HG03175 (cell line): Measurements from ENCODE around the gene OST4.

Source experiments
- ATAC-seq: cut with Tn5 transposase; IDR thresholded peaks from one replicate; pipeline ENCODE4 v1.9.1; 2021; ENCODE audit warnings: mild to moderate bottlenecking, moderate library complexity; ENCODE audit not compliant: unreplicated experiment

The OST4 gene

DNA sequence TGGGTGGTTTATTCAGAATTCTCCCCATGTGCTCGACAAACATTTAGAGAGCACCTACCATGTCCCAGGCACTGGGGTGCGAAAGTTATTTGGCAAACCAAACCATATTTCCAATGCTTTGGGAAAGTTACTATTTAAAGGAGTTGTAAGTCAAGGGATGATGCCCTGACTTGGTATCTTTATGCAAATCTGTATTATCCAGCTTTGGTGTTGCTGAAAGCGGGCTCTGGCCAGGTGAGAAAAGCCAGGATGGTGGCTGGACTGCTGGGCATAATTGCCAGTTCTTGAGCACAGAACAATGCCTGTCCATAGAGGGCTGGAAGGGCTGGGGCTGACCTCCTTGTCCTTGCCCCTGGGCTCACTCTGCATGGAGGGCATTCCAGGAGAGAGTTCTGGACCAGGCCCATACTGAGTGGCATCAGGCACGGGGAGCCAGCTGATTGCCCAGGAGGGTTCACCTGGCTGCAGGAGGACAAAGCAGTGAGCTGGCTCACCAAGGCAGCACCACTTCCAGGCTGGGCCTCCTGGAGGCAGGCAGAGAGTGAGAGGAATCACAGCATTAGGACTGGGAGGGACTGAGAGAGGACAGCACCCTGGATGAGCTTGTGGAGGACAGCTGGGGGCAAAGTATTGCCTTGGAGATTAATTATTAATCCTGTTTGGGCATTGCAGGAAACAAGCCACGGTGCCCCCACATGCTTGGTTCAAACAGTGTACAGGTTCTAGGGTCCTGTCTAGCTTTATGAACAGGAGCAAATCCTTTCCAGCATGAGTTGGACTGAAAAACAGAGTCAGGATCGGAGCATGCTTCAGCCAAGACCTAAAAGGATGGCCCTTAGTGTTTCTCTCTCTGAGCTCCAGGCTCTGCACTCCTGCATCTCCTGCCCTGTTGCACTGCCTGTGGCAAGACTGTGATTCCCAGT lies 22.2 kb upstream of the OST4 start:
- ATAC-seq, result no peak

DNA sequence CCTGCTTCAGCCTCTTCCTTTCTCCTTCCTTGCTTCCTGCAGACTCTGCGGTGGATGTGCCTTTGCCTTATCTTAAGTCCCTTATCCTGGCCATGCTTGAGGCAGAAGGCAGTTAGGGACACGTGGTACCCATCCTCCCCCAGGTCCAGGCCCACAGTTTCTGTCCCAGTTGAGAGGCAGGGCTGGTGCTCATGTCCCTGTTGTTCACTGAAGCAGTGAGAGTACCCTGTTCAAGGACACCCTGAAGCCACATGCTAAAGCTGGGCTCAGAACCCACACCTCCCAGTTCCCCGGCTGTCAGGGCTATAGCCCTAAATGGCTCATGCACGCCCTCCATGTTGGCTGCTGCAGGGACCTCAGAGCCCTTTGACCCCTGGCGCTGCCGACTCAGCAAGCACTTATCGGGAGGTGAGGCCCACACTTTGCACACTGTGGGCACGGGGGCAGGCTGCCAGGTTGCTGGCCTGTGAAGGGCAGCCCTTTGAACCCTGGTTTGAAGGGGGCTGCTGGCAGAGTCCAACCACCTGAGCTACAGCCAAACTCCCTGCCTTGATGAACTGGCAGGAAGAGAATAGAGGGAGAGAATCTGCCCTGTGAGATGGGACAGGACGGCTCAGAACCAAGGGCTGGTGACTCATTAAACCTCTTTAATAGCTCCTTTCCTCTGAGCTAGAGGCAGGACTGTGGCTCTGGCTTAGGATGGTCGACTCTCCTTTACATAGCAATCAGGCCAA lies 21.4 kb upstream of the OST4 start:
- no peak for ATAC-seq

DNA sequence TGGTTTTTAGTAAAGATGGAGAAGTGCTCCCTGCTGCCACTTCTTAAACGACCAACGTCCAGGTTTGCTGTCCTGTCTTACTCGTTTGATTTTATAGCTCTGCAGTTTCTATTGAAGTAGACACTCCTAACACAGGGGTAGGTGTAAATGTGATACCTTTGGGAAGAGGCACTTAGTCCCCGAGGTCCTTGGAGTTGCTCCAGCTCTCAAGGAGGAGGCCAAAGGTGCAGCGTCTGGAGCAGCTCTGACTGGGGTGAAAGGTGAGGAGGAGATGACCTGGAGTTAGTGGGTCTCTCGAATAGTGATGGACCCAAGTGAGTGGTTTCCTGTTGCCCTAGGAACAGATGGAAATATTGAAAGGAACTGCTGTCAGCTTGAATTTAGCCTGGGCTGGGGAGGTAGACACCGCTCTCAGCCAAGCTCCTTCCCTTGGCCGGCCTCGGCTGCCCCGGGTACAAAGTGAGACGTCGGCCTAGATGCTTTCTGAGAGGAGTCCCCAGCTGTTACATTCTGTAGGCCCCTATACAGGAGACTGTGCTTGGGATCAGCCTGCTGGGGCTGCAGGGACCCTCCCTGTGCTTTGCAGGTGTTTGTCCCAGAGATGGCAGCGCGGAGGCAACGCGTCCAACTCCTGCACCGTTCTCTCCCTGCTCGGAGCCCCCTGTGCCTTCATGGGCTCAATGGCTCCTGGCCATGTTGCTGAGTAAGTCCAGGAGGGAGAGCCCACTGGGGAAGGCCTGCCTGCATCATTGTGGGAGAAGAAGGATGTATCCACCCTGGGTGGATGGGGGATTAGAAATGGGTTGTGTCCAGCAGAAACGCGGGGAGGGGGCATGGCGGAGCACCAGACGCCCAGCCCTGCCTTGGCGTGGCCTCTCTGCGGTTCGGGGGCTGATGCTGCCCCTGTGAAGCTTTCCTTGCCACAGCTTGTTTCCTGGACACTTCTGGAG lies 20.6 kb upstream of the OST4 start:
- no peak for ATAC-seq

DNA sequence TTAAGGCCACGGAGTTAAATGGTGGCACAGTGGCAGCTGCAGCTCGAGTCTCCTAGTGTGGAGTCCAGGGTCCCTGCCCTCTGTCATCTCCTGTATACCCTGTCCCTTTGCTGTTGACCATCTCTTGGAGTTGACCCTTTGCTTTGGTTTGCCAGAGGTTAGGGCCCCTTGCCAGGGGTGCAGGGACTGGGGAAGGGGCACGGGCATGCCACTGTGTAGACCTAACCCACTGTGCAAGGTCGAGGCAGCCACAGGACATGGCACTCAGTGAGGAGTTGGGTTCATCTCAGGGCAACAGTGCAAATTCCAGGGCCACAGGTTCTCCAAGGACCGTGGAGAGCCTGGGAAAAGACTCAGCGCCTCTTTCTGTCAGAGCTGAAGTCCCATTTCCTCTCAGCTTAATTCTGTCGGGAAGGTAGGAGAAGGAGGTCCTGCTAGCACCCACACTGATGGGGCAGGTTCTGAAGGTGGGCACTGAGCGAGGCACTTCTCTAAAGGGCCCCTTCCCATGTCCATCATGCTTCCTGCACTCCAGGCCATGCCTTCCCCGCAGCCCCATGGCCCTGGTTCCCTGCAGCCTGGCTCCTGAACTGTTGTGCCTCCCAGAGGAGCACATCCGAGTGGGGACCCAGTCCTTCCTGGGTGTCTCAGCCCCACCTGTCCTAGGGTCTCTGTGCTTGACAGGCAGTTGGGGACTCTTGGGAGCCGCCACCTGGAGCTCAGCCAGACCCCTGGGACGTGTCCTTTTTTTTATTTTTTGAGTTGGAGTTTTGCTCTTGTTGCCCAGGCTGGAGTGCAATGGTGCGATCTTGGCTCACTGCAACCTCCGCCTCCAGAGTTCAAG lies 17.9 kb upstream of the OST4 start:
- ATAC-seq, result no peak

DNA sequence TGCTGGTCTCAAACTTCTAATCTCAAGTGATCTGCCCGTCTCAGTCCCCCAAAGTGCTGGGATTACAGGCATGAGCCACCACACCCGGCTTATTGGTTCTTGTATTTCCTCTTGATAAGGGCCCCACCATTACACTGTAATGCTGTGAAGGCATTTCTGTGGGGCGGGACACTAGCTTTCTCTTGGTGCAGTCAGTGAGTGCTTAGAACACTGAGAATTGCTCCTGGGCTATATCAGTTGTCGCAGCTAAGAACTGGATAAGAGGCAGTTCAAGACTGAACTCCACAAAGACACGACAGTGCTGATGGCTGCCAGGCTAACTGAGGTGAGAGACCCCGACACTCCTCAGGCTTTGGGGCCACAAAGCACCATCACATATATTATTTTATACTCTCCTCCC lies 17.2 kb upstream of the OST4 start:
- ATAC-seq, result no peak

- ATAC-seq, result no peak
Measured at GRCh38 chr2:27087823-27088410, 16.5 kb upstream of the OST4 start.

DNA sequence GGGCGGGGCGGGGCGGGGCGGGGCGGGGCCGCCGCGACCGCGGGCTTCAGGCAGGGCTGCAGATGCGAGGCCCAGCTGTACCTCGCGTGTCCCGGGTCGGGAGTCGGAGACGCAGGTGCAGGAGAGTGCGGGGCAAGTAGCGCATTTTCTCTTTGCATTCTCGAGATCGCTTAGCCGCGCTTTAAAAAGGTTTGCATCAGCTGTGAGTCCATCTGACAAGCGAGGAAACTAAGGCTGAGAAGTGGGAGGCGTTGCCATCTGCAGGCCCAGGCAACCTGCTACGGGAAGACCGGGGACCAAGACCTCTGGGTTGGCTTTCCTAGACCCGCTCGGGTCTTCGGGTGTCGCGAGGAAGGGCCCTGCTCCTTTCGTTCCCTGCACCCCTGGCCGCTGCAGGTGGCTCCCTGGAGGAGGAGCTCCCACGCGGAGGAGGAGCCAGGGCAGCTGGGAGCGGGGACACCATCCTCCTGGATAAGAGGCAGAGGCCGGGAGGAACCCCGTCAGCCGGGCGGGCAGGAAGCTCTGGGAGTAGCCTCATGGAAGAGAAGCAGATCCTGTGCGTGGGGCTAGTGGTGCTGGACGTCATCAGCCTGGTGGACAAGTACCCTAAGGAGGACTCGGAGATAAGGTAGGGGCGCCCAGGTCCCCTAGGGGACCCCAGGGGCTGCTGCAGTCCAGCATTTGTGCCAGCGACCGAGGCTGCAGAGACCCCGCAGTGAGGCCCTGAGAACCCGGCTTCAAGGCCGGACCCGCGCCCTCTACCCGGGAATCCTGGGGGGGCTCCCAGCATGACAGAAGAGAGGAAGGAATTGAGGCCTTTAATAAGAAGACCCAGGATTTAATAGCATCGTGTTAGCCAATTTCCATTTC lies 15.5 kb upstream of the OST4 start, which contains the start of gene KHK:
Gene KHK (plus strand): TSS at position 49 of the 870 bp plus-strand sequence. CDS start 488 bp downstream, at position 537.
- ATAC-seq, result no peak

DNA sequence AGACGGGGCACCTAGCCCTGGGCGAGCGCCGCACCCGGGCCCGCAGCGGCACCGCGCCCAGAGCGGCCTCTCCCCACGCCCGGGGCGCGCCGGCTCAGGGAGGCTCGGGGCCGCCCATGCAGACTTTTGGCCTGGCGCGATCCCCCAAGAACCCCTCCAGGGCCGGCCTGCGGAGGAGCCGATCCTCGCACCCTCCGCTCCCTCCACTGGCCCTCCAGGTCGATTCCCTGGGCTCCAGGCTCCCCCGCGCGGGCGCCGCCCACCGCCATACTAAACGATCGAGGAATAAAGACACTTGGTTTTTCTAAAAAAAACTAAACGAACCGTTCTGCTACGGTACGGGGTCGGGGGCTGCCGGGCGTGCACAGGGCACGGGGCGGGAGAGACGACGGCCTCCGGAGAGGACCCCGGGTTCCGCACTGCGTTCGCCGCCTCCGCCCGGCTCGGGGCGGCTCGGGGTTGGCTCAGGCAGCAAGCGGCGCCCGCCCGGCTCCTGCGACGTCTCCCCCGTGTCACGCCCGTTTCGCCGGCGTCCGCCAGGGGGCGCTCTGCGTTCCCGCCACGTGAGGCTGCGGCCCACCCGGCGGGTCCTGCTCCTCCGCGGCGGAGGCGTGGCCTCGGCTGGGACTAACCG lies 14.8 kb upstream of the OST4 start:
- peak; percentile 83 for ATAC-seq

DNA sequence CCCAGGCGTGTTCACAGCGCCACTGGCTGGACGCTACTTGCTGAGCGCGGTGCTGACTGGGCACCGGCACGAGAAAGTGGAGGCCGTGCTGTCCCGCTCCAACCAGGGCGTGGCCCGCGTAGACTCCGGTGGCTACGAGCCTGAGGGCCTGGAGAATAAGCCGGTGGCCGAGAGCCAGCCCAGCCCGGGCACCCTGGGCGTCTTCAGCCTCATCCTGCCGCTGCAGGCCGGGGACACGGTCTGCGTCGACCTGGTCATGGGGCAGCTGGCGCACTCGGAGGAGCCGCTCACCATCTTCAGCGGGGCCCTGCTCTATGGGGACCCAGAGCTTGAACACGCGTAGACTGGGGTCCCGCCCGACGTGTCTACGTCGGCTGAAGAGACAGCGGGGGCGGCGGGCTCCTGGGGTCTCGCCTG lies 14.2 kb upstream of the OST4 start:
- no peak for ATAC-seq

DNA sequence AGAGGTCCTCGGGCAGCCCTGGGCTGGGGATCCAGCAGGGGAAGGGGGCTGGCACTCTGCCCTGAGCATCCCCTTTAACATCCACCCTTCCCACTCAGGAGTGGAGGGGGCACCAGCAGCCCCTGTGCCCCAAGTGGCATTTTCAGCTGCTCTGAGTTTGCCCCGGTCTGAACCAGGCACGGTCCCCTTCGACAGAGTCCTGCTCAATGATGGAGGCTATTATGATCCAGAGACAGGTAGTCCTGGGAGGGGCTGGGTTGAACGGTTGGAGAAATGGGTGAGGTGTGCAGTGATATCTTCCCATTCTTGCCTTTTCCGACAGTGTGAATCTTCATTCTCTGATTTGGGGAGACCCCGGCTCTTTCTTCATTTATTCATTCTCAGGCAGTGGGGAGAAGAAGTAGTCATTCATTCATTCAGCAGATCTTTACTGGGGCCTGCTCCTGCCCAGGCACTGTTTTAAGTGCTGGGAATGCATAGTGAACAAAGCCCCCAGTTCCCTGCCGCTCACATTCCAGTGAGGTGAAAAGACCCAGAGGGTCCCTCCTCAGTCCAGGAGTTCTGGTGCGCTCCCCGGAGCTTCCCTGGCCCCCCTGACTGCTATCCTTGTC lies 13.7 kb upstream of the OST4 start:
- ATAC-seq, result no peak

- ATAC-seq, result no peak
Measured at GRCh38 chr2:27084297-27085061, 13.0 kb upstream of the OST4 start.

DNA sequence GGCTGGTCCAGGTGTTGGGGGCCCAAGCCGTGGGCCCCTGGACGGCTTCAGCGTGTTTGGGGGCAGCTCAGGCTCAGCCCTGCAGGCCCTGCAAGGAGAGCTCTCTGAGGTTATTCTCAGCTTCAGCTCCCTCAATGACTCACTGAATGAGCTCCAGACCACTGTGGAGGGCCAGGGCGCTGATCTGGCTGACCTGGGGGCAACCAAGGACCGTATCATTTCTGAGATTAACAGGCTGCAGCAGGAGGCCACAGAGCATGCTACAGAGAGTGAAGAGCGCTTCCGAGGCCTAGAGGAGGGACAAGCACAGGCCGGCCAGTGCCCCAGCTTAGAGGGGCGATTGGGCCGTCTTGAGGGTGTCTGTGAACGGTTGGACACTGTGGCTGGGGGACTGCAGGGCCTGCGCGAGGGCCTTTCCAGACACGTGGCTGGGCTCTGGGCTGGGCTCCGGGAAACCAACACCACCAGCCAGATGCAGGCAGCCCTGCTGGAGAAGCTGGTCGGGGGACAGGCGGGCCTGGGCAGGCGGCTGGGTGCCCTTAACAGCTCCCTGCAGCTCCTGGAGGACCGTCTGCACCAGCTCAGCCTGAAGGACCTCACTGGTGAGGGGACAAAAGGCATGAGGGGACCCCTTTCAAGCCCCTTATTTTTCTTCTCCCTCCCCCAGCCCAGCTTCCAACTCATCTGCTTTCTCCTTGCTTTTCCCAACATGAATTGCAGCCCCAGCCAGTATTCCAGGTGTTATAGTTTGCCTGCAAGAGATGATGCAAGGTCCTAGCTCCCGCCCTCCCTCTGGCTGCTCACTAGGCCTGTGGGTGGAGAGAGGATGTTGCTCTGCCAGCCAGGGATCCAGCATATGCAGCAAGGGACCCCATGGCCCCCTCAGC lies 12.2 kb upstream of the OST4 start:
- ATAC-seq, result no peak

DNA sequence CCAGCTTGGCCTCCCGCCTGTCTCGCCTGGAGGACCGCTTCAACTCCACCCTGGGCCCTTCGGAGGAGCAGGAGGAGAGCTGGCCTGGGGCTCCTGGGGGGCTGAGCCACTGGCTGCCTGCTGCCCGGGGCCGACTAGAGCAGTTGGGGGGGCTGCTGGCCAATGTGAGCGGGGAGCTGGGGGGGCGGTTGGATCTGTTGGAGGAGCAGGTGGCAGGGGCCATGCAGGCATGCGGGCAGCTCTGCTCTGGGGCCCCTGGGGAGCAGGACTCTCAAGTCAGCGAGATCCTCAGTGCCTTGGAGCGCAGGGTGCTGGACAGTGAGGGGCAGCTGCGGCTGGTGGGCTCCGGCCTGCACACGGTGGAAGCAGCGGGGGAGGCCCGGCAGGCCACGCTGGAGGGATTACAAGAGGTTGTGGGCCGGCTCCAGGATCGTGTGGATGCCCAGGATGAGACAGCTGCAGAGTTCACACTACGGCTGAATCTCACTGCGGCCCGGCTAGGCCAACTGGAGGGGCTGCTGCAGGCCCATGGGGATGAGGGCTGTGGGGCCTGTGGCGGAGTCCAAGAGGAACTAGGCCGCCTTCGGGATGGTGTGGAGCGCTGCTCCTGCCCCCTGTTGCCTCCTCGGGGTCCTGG lies 11.4 kb upstream of the OST4 start:
- no peak for ATAC-seq

DNA sequence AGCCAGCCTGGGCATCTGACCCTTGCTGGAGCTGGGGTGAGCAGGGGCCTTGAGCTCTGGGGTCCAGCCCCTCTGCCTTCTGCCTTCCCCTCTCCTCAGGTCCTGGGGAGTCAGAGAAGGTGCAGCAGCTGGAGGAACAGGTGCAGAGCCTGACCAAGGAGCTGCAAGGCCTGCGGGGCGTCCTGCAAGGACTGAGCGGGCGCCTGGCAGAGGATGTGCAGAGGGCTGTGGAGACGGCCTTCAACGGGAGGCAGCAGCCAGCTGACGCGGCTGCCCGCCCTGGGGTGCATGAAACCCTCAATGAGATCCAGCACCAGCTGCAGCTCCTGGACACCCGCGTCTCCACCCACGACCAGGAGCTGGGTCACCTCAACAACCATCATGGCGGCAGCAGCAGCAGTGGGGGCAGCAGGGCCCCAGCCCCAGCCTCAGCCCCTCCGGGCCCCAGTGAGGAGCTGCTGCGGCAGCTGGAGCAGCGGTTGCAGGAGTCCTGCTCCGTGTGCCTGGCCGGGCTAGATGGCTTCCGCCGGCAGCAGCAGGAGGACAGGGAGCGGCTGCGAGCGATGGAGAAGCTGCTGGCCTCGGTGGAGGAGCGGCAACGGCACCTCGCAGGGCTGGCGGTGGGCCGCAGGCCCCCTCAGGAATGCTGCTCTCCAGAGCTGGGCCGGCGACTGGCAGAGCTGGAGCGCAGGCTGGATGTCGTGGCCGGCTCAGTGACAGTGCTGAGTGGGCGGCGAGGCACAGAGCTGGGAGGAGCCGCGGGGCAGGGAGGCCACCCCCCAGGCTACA lies 10.7 kb upstream of the OST4 start:
- no peak for ATAC-seq

DNA sequence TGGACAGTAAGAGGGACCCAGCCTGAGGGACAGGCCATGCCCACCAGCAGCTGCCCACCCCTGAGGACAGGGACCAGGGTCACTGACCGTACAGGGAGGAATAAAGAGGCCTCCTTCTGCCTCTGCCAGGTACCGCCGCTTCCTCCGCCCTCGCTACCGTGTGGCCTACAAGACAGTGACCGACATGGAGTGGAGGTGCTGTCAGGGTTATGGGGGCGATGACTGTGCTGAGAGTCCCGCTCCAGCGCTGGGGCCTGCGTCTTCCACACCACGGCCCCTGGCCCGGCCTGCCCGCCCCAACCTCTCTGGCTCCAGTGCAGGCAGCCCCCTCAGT lies 9.1 kb upstream of the OST4 start:
- no peak for ATAC-seq
